Stimulated activated CD4-positive, alpha-beta T cell treated with anti-CD3 and anti-CD28 coated beads, Interleukin-1b, Interleukin-23, amount 100 ng/mL, for 4 hours (primary cell): ENCODE data around the gene PASK.

Experiments used
- DNase-seq, 2 donors: peaks; one replicate each; pipeline ENCODE4 v3.0.0-alpha.2; 2020; ENCODE audit warnings: low read depth in 2 of 2

Gene PASK

DNA sequence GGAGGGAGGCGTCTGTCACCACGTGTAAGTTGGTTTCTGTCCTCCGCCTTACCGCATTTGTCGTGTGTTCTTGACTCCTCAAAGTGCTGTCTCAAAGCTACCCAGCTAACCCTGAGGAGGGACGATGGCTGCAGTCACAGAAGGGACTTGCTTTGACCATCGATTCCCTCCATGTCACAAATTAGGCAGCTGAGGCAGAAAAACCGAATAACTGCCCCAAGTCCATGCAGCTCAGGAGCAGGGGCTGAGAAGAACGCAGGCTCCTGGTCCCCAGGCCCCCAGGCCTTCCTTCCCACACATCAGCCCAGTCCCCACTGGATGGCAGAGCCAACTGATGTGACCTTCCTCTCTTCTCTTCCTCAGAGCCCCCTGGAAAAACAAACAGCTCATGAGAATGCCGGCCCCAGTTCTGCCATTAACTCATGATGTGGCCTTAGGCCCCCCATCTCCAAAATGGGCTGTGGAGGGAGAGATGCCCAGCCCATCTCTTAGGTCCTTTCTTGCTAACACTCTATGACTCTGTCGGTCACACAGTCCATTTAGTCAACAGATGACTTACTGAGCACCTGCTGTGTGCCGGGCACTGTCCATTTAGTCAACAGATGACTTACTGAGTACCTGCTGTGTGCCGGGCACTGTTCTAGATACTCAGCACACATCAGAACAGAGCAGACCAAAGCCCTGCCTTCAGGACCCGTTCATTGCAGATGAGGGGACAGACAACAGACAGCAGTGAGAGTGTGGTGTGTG lies 66.8 kb downstream of the PASK start:
- no peak for DNase-seq

DNA sequence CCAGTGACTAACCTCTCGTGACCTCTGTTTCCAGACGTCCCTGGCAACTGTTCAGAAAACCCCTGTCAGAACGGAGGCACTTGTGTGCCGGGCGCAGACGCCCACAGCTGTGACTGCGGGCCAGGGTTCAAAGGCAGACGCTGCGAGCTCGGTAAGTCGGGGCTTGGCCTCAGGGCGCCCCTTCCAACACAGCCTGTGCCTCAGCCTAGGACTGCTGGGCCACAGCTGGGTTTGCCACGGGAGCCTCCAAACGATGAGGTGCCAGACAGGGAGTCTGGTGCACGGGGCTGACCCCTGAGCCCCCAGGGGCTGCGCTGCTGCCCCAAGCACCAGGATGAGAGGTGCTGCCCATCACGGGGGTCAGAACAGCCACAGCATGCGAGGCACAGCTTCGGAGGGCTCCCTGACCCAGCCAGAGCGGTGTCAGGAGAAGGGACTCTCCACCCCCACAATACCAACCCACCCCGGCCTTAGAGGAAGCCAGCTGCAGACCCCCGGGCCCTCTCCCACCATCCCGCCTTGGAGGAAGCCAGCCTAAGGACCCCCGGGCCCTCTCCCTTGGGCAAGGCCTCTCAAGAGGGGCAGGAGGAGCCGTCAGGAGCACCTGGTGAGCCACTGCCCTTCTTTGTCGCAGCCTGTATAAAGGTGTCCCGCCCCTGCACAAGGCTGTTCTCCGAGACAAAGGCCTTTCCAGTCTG lies 67.5 kb downstream of the PASK start:
- no peak for DNase-seq

DNA sequence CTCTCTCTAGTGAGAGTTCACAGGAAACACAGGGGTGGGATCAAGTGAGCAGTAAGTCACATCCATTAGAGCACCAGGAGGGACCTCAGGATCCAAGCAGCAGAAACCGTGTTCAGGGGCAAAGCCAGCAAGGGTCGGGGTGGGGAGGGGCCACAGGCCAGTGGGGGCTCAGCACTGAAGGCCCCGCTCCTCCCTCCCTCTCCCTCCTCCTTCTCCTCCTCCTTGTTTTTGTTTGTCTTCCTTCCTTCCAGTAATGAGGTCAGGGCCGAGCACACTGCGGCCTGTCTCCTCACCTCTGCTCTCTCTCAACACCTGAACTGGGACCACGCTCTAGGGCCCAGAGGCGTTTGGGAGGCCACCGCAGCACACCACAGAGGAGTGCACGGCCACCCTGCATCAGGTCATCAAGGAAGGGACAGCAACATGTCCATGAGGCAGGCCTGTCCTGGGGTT lies 68.1 kb downstream of the PASK start:
- no peak for DNase-seq

DNA sequence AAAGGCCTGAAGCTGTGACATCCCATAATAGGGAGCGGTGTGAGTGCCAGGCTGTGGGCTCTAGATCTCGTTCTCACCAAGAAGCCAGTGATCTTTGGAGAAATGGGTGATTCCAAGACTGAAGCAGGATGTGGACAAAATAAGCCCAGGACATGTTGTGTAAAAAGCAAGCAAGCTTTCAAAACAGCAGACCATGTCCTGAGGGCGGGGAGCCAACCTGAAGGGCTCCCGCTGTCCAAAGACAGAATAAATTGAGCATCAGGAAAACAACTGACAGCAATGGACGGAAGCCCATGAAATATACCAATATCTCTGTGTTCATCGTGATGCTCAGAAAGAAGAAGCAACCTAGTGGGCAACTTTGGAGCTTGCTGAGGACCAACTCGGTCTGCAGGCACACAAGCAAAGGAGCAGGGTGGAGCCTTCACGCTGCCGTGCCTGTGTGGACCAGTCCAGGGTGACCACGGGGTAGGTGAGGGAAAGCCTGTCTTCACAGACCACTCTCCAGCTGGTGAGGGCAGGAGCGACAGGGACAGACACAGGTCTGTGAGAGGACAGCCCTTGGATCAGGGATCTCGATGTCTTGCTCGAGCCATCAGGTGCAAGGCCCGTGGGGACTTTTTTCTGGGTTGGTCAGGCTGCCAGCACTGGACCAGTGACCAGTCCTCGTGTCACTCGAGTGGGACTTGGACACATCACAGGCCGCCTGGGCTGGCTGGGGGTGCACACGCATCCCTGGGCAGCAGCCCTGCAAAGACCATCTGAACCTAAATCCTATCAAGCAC lies 68.7 kb downstream of the PASK start:
- no peak for DNase-seq

DNA sequence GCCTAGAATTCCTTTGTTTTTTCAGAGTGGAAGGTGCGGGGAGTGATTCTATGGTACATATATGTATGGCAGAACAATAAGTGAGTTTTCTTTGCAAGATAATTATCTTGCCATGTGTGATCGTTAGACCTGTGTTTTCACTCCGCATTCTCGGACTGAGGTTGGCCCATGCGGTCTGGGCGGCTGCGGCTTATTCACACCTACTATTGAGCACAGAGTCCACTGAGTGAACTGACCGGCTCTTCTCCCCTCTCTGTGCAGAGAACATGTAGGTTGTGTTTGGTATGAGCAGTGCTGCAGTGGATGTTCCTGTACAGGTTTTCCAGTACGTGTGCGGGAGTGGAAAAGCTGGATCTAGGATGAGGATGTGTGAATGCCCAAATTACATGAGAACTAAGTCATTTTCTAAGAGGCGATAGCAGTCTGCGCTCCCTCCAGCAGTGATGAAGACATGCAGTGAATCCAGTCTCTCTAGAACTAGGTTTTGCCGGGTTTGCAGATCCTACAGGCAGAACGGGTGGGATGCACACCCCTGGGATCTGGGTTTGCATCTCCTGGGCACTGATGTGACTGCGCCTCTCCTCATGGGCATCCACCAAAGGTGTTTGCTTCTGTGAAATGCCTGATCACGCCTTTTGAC lies 74.3 kb downstream of the PASK start:
- no peak for DNase-seq

DNA sequence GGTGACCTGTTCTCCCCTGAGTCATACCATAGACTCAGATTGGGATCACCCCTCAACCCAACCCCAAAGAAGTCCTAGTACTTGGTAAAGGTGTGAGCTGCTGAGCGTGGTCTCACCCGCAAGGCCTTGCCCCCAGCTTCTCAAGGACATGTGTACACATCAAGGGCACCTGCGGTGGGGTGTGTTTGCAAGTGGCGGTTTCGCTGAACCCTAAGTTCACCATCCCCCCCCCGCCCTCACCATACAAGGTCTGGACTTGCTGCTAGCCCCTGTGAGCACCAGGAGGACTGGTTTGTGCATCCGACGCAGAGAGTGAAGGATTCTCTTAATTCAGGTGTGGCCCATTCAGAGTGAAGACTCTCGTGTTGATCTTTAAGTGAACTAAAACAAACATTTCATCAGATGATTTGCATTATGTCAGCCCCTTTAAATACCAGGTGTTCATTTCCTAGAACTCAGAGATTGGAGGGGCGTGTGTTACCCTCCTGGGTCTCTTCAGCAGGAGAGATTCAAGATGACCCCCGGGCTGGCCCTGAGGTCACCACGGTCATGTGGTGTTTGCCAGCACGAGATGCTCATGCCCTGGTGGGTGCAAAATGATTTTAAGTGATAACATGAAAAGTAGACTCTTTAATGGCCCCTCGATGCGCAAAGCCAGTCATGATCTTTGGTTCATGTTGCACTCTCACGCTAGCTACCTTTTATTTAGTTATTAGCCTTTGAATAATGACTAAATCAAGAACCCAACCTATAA lies 75.0 kb downstream of the PASK start:
- DNase-seq, result no peak

DNA sequence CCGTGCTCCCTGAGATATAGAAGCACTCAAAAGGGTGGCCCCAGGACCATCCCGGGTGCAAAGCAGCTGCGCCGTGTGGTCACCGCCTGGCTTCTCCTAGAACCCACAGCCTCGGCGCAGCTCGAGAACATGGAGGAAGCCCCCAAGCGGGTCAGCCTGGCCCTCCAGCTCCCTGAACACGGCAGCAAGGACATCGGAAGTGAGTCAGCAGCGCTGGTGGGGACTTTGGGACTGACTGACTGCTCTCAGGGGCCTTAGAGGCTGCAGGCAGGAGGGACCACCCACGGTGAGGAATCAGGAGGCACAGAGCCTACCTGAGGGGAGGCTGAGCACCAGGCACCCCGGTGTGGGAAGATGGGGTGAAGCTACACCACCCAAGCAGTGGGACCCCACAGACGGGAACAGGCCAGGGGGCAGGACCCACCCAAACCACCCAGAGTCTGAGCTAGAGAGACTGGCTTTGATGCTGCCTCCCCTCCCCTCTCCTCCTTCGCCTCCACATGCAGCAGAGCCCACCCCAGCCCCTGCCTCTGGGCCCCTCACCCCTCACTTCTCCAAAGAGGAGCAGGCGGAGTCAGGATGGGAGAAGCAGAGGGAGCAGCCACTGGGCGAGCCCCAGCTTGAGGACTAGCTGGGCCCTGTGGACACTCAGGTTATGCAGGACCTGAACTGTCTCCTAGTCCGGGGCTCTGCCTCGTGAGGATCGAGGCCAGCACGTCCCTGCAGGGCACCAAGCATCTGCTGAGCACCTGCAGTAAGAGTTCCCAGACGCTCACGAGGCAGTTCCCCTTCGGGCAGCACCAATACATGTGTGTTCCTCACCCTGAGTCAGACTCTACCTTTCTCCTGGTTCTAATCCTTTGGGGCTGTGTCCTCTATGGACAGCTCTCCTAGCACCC lies 75.9 kb downstream of the PASK start:
- DNase-seq, result no peak

DNA sequence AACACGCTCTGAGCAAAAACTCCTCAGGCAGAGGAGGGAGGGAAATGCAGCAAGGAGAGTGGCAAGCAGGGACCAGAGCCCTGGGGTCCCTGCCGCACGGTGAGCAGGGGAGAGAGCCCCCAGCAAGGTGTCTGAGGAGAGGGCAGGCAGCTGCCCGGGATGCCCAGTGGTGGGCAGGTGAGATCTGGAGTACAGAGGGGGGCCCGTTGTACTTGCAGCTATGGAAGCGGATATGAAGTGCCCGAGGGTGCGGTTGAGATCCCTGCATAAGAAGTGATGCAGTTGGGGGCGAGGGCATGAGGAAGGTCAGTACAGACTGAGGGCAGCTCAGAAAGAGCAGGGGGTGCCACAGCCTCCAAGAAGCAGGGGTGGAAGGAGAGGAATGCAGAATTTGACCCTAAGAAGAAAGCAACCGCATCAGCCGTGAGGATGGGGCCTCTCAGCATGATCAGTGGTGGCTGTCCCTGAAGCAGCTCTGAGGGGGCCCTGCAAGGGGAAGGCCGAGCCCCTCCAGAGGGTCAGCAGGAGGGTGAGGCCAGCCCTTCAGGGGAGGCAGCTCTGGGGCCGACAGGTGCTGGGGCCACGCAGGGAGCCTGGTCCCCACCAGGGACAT lies 76.6 kb downstream of the PASK start:
- no peak for DNase-seq

DNA sequence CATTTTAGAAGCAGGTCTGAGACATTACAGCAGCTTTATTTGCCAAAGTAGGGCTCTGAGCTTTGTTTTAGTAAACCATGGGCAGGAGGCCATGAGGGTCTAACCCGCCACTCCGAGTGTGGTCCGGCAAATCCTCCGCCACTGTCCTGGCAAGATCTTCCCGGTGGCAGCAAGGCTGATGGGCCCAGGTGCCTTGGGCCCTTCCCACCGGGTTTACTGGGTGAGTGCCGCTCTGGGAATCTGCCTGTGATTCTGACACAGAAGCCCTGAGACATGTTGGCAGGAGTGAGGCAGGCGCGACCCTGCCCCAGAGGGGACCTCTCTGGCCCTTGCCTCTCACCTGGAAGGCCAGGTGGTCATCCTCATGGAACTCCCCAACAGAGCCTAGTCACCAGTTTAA lies 77.1 kb downstream of the PASK start:
- DNase-seq, result no peak

DNA sequence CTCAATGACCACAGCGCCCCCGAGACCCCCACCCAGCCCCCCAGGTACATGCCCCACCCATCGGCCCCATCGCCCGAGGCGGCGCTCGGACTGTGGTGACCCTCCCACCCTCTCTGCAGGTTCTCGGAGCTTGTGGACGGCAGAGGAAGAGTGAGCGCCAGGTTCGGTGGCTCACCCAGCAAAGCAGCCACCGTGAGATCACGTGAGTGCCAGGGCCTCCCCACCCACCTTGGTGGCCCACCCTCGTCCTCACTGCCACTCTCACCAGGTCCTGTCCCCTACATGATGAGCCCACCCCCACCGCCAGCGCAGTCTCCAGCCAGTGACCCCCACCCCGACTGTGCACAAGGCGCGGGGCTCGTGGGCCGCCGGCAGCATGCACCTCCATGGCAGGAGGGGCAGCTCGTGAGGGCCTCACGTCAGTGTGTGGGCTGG lies 77.6 kb downstream of the PASK start:
- DNase-seq, result no peak

DNA sequence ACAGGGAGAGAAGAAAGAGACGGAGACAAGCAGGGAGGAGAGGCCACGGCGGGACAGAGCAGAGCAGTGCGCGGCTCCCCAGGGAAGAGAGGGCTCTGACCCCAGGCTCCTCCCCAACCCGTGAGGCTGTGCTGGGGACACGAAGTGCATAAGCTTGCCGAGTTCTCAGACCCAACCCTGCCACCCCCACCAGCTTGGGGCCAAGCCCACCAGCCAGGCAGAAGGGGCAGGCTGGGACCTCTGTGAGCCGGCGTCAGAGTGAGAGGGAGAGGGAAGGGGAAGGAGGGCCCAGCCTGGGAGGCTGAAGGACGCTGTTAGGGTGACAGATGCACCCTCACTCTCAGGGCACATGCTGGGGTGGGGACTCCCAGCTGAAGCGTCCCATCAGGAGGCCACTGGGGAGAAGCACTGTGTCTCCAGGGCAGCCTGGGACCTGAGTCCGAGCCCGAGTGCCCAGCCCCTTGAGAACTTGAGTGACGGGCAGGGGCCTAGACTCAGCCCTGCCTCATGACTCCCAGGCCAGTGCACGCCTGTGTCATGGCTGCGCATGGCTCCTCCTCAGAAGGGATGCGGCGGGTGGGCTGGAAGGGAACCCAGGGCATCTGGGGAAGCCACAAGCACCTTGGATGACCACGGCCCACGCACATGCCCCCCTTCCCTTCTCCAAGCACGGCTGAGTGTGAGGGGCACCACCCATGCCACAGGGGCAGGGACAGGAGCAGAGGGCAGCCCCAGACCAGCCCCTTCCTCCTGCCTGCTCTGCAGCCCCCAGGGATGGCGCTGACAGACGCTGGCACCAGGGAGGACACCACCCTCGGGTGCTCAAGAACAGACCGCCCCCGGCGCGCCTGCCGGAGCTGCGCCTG lies 78.2 kb downstream of the PASK start:
- DNase-seq, result no peak

DNA sequence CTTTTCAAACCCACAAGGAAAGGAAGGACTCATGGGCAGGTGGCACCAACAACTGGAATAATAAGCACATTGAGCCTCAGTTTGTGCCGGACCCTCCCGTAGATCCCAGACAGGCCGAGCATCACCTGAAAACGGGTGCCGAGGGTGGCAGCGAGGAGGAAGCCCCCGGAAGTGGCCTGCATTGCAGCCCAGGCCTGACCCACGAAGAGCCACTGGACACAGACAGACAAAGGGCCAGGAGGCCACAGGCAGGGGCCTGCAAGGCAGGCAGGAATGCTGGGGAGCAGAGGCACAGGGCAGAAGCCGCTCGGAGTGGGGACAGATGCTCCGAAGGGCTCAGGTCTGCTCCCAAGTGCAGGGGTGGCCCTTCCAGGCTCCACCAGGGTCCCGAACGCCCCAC lies 78.9 kb downstream of the PASK start:
- DNase-seq, result no peak

DNA sequence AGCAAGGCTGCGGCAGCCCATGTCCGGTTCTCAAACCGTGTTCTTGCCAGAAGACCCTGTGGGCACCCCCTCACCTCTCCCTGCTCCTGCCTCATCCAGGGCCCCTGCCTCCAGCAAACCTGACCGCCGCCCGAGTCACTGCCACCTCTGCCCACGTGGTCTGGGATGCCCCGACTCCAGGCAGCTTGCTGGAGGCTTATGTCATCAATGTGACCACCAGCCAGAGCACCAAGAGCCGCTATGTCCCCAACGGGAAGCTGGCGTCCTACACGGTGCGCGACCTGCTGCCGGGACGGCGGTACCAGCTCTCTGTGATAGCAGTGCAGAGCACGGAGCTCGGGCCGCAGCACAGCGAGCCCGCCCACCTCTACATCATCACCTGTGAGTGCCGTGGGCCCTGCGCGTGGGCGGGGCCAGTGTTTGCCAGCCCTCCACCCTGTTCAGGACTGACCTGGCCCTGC lies 79.4 kb downstream of the PASK start:
- no peak for DNase-seq

DNA sequence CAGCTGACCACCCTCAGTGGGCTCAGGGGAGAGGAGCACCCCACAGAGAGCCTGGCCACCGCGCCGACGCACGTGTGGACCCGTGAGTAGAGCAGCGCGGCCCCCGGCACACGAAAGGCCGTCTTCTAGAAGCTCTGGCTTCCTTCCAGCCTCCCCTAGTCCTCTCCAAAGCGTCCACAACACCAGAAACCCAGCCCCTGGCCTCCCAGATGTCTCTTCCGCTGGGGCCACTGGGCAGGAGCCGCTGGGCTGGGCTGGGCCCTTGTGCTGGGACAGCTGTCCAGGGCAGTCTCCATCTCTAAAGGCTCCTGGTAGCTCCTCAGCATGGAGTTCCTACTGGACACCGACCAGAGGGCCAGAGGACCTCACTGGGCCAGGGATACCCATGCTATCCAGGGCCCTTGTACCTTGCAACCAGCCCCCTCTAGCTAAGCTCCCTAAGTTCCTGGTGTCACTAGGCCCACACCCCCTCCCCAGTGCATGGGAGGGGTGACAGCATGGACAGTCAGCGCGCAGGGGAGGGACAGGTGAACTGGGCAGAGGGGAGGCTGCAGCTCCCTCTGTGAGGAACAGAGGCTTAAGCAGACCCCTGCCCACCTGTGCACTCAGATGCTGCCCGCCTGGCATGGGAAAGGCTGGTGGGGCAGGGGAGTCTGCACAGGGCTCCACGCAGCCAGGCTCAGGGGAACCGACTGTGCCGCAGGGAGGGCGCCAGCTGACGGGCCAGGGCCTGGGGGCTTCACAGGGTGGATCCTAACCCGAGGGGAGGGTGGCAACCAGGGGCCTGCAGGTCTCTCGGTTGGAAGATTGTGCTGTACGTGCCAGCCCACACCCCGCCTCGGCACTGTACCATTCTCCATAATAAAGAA lies 80.1 kb downstream of the PASK start:
- no peak for DNase-seq

DNA sequence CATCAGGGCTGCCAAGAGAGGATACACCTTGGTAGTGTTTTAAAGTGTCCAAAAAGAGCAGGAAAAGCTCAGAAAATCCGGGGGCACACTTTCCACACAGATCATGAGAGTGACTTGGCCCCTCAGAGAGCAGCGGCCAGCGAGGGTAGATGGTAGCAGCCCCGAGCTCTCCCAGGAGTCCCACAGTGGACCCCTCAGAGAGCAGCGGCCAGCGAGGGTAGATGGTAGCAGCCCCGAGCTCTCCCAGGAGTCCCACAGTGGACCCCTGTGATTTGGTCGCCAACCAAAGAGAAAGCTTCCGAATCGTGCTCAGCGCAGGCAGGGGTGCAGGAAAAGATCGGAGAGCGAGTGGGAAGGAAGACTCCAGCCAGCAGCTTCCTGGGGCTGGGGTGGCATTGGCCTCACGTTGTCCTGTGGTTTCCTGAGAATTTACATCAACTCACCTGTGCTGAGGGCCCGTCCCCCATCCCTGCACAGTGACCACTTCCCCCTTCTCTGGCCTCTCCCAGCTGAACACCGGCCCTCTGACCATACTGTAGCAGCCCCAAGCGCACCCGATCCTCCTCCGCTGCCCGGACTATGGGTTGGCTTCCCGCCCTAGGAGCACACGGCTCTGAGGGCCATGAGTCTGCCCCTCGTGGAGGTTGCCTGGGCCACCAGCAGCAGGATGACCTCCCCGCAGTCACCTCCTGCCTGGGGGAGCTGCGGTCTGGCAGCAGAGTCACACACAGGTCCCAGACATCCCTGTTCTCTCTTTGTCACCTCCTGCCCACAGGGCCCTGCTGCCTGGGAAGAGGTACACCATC lies 80.9 kb downstream of the PASK start:
- no peak for DNase-seq

DNA sequence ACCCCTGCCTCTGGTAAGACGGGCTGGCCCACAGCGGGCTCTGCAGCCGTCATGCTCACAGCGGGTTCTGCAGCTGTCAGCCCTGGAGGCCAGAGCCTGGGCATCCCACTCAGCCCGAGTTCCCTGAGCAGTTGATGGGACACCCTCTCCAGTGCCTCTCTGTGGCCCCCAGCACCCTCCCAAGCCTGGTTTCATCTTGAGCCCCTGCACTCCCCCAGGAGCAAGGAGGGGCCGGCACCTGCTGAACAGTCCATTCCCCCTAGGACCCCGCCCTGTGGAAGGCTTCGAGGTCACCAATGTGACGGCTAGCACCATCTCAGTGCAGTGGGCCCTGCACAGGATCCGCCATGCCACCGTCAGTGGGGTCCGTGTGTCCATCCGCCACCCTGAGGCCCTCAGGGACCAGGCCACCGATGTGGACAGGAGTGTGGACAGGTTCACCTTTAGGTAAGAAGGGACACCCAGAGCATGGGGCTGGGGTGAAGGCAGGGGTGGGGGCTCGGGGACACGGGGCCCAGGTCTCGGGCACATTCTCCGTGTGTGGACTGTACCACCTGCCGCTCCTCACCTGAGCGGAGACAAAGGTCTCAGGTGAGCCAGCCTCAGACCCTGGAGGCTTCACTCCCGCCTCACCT lies 81.7 kb downstream of the PASK start:
- no peak for DNase-seq
